Stimulated activated CD8-positive, alpha-beta memory T cell treated with anti-CD3 and anti-CD28 coated beads, Interleukin-2, amount 100 ng/mL, for 1 hour (primary cell): ENCODE measurements around the gene TIMM8B.
"Not testable (repeated sequence)": the region's sequence is repeated elsewhere in the genome, so short reads cannot be mapped to it uniquely, and the experiment has no call there.

Source experiments
- DNase-seq, 2 donors: peaks; one replicate each; pipeline ENCODE4 v3.0.0-alpha.2; 2020; ENCODE audit warnings: low read depth in 2 of 2

TIMM8B gene

DNA sequence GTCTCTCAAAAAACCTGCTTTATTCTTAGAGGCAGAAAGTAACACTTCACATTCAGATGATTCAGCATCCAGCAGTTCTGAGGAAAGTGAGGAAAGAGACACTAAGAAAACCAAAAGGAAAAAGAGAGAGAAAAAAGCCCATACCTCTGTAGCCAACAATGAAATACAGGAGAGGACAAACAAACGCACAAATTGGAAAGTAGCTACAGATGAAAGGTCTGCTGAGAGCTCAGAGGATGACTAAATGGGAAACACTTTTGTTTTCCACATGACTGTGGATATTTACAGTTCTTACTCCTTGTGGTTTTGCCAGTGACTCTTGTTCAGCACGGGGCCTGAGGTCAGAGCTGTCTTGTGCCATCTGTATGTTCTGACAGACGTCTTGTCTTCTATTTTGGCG lies 3.8 kb downstream of the TIMM8B start:
- no peak for DNase-seq

- peak; percentile 59 to 66 for DNase-seq
Observed at GRCh38 chr11:112073941-112074811, 12.4 kb downstream of the TIMM8B start, which contains the start of the genes NKAPD1 and PIH1D2. Gene NKAPD1, plus strand, starts transcription at chr11:112074299. Its CDS starts 1,276 bp downstream, at chr11:112075575. Gene PIH1D2, minus strand, starts transcription at chr11:112074017. Its CDS starts 843 bp downstream, at chr11:112073174.

- no peak for DNase-seq
Observed at GRCh38 chr11:112062923-112063322, 23.6 kb downstream of the TIMM8B start.

DNA sequence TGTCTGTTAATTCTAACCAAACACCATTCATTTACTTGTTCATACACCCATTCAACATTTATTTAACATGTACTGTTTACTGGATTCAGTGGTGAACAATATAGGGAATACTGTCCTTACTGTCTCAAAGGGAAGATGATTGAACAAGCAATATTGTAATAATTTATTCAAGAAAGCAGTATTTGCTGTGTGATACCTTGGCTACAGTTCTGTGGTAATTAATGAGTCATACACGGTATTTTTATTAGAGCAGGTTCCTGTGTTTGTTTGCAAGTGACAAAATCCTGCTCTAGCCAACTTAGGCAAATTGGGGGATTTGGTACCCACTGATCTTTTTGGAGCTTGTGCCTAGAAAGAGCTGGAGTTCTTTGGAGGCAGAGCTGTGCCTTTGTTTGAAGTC lies 28.5 kb downstream of the TIMM8B start:
- no peak for DNase-seq

- DNase-seq: no peak
Observed at GRCh38 chr11:112057170-112057569, 29.4 kb downstream of the TIMM8B start.

GRCh38 chr11:112051768-112052167 lies 34.8 kb downstream of the TIMM8B start:
- DNase-seq: no peak

DNA sequence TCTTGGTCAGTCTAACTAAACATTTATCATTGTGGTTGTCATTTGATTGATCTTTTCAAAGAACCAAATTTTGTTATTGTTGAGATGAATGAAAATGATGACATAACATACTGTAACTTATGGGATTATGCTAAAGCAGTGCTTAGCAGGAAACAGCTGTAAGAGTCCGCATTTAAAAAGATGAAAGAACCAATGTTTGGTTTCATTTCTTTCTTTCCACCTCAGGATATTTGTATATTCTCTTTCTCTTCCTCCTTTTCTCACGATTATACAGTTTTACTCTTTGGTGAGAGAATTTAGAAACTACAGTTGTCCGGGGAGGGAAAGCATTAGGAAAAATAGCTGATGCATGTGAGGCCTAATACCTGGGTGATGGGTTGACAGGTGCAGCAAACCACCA lies 35.8 kb downstream of the TIMM8B start:
- no peak for DNase-seq

GRCh38 chr11:112049777-112050176 lies 36.8 kb downstream of the TIMM8B start:
- DNase-seq: no peak

GRCh38 chr11:112048256-112048655 lies 38.3 kb downstream of the TIMM8B start:
- not testable (repeated sequence) for DNase-seq

DNA sequence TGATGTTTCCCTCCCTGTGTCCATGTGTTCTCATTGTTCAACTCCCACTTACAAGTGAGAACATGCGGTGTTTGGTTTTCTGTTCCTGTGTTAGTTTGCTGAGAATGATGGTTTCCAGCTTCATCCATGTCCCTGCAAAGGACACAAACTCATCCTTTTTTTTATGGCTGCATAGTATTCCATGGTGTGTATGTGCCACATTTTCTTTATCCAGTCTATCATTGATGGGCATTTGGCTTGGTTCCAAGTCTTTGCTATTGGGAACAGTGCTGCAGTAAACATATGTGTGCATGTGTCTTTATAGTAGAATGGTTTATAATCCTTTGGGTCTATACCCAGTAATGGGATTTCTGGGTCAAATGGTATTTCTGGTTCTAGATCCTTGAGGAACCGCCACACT lies 39.9 kb downstream of the TIMM8B start:
- DNase-seq: not testable (repeated sequence)

GRCh38 chr11:112044961-112045360 lies 41.6 kb downstream of the TIMM8B start:
- no peak for DNase-seq

GRCh38 chr11:112042961-112043304 lies 43.6 kb downstream of the TIMM8B start:
- no peak for DNase-seq

GRCh38 chr11:112042161-112042960 lies 44.2 kb downstream of the TIMM8B start:
- DNase-seq: no peak

GRCh38 chr11:112037527-112037926 lies 49.0 kb downstream of the TIMM8B start:
- DNase-seq: no peak
